Activated CD8-positive, alpha-beta memory T cell treated with anti-CD3 and anti-CD28 coated beads, Interleukin-2, amount 50 U/mL, for 24 hours (primary cell): Measurements from ENCODE around the gene FAM50B.

Experiments used
- DNase-seq: peaks from one replicate; pipeline ENCODE4 v3.0.0-alpha.2; 2020; ENCODE audit errors: extremely low read depth

The FAM50B gene

GRCh38 chr6:3895312-3895653 lies 46.1 kb downstream of the FAM50B start:
- no peak for DNase-seq

- DNase-seq, result no peak
These were observed 46.6 kb downstream of the FAM50B start for GRCh38 chr6:3895805-3896204.

DNA sequence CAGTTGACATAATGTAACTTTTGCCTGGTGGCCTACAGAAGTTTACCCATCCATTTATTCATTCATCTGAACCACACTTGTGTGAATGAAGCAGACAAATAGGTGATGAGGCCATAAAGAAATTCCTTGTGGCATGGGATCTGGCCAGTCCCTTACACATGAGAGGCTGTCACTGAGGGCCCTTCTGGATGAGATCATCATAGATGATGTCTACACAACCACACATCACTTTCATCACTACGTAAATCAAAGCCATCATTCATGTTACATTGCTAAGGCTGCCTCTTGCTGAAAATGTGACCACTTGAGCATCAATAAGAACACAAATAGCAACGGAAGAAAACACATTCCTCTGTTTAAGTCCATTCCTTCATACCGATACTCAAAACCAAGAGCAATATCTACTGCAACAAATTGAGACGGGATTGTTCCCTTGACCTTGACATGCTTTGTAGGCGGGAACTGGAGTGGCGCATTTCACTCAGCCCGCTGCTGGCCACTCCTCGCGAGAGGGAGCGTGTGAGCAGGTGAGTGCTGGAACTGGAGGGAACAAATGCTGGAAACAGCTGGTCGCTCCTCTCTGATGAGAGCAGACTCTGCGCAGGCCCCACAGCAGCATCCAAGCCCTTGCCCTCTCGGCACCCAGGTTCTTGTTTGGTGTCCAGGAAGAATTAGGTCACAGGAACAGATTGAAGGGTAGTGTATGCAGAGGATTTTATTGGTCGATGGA lies 49.3 kb downstream of the FAM50B start:
- no peak for DNase-seq

GRCh38 chr6:3899061-3899460 lies 49.9 kb downstream of the FAM50B start:
- no peak for DNase-seq

DNA sequence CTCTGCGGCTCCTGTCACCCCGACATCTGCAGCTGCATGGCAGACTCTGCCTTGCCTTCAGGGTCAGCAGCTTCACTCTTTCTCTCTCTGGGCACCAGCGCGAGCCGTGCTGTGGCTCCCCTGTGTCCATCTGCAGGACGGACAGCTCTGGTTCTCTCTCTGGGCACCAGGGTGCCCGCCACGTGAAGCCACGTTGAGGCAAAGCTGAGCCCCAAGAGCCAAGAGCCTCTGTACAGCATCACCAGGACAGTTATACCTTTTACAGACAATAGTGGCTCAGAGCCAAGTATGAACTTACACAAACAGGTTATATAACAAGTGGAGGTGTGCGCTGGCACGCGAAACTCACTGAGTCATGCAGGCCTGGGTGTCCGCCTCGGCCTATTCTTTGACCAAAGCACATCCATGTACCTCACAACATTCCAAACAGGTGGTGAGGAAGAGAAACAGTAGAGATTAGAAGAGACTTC lies 50.8 kb downstream of the FAM50B start:
- no peak for DNase-seq
